Esophagus squamous epithelium (tissue), 4 donors: ENCODE measurements around the gene LHPP.

ENCODE experiments used
- POLR2A ChIP-seq, 4 donors: fragments of 450-650 bp; IDR thresholded peaks; one replicate each; pipeline ENCODE4 v1.6.1; 2017; ENCODE audit warnings: antibody characterized with exemption in 4 of 4, mild to moderate bottlenecking in 4 of 4, moderate library complexity in 3 of 4
- TF ChIP-seq, protein P1 (sequence below), 6 experiments: fragments of 450-650 bp in 4 of 6; fragments of 200-600 bp in 2 of 6; sonication (generic) in 2 of 6; IDR thresholded peaks; one replicate each; pipeline ENCODE4 v1.5.1; 2016 to 2019; ENCODE audit warnings: antibody characterized with exemption in 6 of 6, mild to moderate bottlenecking in 4 of 6, moderate library complexity in 4 of 6

GRCh38 chr10:124472071-124472470 lies 10.4 kb downstream of the LHPP start:
- TF ChIP-seq, protein P1, sequence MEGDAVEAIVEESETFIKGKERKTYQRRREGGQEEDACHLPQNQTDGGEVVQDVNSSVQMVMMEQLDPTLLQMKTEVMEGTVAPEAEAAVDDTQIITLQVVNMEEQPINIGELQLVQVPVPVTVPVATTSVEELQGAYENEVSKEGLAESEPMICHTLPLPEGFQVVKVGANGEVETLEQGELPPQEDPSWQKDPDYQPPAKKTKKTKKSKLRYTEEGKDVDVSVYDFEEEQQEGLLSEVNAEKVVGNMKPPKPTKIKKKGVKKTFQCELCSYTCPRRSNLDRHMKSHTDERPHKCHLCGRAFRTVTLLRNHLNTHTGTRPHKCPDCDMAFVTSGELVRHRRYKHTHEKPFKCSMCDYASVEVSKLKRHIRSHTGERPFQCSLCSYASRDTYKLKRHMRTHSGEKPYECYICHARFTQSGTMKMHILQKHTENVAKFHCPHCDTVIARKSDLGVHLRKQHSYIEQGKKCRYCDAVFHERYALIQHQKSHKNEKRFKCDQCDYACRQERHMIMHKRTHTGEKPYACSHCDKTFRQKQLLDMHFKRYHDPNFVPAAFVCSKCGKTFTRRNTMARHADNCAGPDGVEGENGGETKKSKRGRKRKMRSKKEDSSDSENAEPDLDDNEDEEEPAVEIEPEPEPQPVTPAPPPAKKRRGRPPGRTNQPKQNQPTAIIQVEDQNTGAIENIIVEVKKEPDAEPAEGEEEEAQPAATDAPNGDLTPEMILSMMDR (IDR thresholded peaks at IDR 0.05), result no peak
- no peak for TF ChIP-seq POLR2A (IDR thresholded peaks at IDR 0.05)
